ENCODE measurements around the gene C15orf61.

The C15orf61 gene

DNA sequence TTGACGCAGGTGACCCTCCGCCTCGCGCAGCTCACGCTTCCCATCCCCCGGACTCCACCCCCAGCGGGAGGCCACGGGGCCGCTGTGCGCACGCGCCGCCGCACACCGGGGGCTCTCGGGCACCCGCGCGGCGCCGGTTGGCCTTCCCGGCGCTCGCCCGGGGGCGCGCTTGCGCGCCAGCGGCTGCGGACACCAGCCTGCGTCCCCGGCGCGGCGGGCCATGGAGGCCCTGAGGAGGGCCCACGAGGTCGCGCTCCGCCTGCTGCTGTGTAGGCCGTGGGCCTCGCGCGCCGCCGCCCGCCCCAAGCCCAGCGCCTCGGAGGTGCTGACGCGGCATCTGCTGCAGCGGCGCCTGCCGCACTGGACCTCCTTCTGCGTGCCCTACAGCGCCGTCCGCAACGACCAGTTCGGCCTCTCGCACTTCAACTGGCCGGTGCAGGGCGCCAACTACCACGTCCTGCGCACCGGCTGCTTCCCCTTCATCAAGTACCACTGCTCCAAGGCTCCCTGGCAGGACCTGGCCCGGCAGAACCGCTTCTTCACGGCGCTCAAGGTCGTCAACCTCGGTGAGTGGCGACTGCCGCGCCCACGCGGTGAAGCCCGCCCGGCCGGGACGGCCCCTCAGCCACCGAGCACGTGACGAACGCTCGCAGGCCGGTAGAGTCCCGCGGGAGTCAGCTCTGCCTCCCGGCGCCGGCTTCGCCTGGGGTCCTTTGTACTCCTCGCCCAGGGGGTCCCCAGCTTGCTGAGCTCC is at the start of gene C15orf61:
TSS of gene C15orf61 (plus strand) at position 103 of the 754 bp plus-strand sequence. CDS start at position 221, 118 bp downstream.
- DNase-seq (ENCODE audit: low read depth in 3 of 3): peak; percentile 66 to 77 (median 72)

DNA sequence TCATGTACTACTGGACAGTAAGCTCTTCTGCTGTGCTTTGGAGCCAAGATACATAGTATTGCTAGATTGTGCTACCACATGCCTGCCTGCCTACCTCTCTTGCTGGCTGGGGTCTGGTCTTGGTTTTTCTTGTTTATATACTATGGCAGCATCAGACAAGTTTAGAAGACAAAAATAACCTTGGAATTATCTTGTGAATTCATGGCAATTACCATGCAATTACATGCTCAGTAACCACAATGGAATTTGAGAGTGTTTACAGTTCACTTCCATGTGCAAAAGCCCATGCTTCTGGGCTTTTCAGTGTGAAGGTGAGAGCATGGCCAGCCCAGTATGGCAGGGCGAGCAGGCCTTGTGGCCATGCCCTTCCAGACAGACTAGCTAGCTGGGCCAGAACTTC is 48.0 kb upstream of the C15orf61 start:
- DNase-seq (ENCODE audit: low read depth in 3 of 3): no peak

DNA sequence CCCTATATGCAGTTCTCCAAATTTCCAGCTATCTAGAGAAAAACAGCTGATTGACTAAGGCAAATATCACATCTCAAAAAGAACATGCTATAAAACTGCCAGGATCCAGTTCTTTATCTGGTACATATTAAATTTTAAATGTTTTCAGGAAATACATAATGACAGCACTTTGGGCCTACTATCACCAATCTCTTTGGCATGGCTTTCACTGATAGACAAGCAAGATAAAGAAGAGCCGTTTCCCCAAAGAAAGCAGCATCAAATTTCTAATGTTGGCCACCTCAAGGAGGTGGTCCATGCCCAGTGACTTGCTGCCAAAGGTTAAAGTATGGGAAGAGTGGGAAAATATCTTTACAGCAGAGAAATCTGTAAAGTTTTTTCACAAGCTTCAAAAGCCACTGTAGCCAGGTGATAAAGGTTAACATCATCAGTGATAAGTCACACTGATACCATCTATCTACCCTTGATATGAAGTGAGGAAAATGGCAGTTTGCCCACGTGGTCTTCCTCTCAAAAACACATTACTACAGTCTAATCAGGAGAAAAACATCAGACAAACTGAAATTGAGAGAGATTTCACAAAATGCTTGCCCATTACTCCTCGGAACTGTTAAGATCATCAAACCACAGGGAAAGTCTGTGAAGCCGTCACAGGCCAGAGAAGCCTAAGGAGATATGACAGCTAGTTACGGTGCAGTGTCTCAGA is 46.4 kb upstream of the C15orf61 start:
- DNase-seq (ENCODE audit: low read depth in 3 of 3): no peak

DNA sequence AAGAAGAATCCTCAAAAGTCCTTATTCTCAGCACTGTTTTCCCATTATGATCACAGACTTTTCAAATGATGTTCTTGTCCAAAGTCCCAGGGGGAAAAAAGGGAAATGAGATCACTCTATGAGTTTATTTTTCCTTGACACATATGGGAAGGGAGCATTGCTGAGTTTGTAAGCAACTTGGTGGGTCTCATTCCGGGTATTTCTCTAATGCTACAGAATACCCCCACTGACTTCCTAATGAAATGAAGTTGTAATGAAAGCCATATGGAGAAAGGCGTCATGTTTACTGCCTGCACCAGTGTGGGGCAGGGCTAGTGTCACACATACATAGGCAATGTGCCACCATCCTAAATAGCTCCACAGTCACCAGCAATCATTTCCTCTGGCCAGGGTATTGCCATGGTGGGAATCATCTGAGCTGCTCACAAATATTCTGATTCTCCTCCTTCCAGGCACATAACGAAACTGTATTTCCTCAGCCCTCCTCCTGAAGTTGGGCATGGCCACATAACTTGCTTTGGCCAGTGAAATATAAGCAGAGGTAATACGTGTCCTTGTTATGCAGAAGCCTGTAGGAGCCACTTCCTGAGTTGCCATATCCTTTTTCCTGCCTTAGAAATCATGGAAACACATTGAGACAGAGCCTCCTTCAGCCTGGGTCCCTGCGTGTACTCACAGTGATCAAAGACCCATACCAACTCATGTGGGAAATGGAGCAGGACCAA is 41.0 kb upstream of the C15orf61 start:
- no peak for DNase-seq (ENCODE audit: low read depth in 3 of 3)

DNA sequence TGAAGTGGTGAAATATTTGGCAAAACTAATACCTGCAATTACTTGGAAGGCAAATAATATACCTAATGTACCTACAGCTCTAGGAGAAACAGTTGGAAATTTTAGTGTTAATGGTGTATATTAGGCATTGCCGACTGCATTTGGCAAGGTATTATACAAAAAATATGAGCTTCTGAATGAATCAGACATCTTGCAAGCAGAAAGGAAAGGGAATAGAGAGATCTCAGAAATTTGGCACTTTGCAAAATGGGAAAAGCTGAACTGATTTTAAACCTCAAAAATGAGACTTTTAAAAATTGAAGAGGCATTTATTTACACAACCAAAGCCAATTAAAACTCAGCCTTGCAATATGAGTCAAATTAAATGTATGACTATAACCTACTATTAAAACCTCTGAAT is 40.2 kb upstream of the C15orf61 start:
- no peak for DNase-seq (ENCODE audit: low read depth in 3 of 3)

DNA sequence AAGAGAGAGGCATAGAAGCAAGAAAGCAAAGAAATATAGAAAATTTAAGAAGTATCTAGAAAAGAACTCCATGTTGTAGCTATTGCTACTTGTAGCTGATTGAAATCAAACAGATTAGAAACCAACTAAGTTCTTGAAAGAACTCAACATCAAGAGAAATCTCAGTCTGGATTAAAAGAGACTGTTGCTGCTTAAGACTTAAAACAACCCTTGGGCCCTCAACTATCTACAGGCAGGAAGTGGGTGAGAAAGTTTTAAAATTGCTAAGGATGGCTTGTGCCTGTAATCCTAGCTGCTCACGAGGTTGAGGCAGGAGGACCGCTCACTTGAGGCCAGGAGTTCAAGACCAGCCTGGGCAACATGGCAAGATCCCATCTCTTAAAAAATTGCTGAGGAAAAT is 39.3 kb upstream of the C15orf61 start:
- DNase-seq (ENCODE audit: low read depth in 3 of 3): no peak

DNA sequence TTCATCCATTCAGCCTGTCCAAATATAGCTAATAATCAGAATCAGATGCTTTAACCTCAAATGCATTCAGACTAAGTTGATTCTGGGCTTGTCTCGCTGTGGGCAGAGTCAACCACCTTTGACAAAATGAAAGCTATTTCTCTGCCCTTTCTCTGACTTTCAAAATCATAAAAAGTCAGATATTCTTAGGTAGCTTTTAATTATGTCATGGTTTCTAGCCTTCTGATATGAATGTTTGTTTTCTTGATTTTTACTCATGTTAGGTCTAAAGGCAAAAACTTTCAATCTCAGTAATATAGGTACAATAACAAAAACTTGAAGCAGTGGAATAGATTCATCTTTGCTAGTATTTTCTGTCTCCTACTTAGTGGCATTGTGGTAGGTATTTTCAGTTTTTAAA is 25.3 kb upstream of the C15orf61 start:
- DNase-seq (ENCODE audit: low read depth in 3 of 3): no peak

DNA sequence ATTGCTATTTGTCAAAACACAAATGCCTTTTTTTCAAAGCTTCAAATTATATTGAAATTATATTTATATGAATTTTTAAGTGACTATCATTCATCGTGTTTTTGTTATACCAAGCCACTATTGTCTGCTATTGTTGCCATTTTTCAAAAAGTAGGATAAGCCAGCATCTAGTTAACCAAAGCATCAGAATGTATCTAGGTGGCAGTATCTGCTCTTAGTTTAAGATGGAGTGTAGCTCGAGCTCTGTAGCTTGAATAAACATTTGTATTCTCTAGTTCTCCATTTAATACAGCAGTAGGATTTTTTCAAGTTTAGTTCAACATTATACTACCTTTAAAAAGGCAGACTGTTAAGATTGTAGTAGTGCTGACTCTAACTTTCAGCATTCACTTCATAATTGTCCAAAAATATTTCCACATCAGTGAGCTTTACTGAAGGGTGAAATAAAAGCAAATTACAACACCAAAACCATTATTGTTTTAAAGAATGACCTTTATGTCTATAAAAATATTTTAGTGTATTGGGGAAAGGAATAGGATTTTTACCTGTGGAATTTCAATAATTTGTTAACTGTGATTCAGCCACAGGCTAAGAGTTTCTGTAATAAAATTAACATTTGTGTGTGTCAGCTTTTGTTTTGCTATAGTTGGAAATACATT is 19.6 kb upstream of the C15orf61 start:
- DNase-seq (ENCODE audit: low read depth in 3 of 3): no peak

DNA sequence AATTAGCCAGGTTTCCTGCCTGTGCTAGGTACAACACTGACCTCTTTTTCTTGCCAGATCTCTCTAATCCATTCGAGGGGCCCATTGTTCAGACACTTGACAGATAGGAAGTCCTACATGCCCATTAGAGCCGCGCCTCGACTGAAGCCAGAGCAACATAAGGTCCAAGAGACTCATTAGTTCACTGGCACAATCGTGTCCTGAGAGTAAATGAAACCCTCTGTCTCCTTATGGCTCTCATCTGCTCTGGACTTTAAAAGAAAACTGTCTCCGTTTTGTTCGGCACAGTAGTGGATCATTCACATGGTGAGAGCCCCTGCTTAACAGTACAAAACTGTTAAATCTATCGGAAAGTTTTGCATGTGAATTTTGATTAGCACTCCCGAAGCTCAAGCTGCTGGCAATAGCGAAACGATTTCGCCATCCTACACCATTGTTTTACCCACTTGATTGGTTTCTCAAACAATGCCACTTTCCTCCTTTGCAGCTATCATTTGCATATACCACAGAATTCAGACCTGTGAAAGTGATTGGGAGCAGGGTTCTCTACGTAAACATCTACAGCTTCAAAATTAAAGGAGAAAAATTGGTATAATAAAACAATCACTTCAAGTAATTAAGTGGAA is 19.0 kb upstream of the C15orf61 start:
- no peak for DNase-seq (ENCODE audit: low read depth in 3 of 3)

DNA sequence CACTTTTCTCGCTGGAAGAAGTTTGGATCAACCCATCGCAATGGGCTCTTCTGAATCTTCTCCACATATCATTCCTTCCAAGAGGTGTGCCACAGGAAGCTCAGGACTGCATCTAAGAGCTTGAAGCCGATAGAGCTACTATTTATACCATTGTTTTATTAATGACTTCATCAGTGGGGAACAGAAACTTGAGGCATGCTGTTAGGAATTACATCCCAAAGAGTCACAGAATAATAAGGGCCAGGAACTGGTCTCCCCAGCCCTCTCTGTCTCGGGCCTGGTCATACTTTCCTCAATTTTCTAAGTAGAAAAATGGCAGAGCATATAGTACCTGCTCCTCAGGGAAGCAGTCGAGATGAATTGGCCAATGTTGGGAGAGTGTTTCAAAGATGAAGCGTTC is 16.9 kb upstream of the C15orf61 start:
- DNase-seq (ENCODE audit: low read depth in 3 of 3): no peak

DNA sequence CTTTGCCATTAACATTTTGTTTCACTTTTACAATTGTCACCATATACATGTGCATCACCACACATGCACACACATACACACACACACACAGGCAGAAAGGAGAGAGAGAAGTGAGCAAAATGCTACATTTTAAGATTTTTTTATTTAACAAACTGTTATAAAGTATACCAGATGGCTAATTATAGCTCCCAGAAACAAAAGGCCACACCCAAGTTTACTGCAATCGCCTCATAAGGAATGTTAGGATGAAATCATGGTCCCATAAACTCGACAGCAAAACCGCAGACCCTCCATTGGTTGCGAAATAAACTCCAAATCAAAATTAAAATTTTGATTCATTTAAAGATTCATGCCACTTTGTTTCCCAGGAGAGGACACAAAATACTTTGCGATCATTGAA is 16.1 kb upstream of the C15orf61 start:
- DNase-seq (ENCODE audit: low read depth in 3 of 3): no peak

DNA sequence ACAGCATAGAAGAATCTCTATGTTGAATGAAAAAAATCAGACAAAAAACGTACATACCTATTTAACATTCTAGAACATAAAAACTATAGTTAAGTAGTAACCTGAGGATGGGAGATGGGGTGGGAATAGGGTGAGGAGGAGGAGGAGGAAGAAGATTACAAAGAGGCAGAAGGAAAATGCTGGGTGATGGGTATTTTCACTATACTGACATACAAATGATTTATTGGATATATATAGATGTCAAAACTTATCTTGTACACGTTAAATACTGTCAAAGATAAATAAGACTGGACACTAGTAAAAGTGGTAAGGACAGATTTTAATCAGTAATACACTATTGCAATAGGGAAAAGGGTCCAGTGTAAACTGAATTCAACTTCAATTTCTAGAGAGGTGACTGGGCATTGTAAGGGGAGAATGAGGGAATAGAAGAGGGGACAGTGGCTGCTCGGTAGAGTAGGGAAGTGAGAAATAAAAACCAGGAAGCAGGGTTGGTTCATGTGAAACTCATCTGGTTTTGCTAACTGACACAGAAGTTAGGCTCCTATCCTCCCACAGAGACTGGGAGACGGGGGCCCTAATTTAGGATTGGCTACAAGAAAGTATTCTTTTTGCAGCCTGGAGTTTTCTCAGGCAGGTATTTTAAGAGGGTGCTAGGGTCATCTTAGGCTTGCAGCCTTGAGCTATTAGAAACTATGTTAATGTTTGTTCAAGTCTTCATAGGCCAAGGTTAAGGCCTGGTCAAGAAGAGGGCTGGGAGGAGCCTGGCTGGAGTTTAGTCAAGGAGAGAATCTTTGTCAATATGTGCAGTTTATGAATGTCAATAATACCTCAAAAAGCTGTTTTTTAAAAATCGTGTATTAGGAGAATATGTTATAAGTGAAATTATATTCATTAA is 15.0 kb upstream of the C15orf61 start:
- DNase-seq (ENCODE audit: low read depth in 3 of 3): no peak

DNA sequence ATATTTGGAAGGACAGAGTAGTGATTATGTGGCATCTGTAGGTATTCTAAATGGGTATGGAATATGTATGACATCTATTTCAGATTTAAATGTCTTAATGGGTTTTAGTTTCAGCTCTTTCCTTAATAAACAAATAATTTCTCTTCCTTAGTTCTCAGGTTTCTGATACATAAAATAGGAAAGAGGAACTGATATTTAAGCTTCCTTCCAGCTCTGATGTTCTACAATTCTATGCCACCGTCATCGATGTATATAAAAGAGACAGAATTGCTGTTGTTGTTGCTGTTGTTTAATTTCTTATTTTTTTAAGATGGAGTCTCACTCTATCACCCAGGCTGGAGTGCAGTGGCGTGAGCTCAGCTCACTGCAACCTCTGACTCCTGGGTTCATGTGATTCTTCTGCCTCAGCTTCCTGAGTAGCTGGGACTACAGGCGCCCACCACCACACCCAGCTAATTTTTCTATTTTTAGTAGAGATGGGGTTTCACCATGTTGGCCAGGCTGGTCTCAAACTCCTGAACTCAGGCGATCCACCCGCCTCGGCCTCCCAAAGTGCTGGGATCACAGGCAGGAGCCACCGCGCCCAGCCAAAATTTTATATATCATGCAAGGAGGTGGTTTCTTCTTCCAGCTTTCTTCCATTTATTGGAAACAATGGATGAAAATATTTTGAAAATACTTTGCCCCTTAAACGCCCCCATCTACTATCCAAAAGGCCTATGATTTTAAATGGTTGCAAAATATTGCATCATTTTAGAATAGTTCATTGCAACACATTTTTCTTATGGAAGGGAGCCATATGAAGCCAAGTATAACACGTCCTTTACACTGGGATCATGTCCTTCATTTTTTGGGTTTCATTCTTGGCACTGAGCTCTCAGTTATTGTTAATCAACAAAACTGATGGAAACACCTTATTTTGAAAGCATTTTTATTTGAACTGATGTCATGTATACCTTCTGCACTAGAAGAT is 13.9 kb upstream of the C15orf61 start:
- no peak for DNase-seq (ENCODE audit: low read depth in 3 of 3)

DNA sequence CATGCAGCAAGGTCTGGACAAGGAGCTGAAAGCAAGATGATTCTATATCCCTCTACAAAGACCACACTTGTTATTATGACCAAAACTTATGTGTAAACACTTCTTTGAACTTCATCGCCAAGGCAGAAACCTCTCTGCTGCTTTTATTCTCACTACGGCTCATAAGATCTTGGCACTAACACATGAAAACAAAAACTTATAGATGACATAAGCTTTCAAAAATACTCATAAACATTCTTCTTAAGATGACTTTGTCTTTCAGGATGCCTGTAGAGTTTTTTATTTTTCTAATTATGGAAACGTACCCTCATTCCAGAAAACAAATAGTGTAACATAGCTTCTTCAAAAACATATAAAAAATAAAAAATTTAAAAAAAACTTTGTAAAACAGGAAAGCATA is 12.5 kb upstream of the C15orf61 start:
- no peak for DNase-seq (ENCODE audit: low read depth in 3 of 3)

DNA sequence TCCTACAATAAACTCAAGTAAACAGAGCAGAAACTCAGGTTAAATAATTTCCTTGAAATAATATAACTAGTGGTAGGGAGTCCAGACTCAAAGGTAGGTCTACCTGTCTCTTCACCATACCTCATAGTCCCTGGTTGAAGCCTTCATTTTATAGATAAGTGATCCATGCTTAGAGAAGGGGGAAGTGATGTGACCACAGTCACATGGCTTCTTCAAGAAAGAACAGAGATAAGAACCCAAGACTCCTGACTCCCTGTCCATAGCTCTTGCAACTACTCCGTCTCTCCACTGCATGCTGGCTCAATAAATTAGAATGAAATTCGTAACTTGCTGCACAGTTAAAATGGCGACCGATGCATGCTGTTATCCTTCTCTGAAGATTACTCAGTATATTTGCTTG is 11.0 kb upstream of the C15orf61 start:
- DNase-seq (ENCODE audit: low read depth in 3 of 3): no peak

DNA sequence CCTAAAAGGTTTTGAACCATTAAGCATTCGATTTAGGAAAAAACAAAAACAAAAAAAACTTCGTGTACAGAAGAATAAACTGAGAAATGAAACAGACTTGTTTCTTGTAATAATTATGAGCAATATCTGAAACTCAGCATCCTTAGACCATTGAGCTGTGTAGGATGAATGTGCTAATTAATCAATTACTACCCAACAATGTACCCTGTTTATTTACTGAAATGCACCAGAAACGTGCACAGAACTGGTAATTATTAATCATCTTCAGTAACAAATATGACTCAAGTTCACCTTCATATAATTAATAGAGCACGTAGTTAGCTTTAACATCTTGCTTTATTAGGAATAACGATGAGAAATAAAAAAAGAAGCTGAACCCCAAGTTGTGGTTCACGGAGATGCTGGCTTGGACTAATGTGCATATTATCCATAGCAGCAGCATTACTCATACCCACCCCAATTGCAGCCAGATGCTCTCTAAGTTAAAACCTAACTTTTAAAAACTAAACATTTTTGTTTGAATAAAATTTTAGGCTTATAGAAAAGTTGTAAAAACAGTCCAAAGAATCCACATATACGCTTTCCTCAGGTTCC is 10.2 kb upstream of the C15orf61 start:
- no peak for DNase-seq (ENCODE audit: low read depth in 3 of 3)

DNA sequence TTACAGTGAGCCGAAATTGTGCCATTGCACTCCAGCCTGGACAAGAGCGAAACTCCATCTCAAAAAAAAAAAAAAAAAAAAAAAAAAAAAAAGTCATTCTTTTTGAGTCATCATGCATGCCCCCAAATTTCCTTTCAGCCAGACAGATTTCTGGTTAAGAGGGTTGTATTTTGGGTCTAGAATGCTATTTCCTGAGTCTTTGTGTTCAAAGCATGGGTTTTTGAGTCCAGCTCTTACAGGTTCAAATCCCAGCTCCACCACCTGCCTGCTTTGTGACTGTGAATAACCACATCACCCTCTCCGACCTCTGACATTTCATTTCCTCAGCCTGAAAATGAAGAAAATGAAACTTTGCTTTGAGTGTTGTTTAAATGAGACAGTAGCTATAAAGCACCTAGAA is 9.3 kb upstream of the C15orf61 start:
- DNase-seq (ENCODE audit: low read depth in 3 of 3): no peak

DNA sequence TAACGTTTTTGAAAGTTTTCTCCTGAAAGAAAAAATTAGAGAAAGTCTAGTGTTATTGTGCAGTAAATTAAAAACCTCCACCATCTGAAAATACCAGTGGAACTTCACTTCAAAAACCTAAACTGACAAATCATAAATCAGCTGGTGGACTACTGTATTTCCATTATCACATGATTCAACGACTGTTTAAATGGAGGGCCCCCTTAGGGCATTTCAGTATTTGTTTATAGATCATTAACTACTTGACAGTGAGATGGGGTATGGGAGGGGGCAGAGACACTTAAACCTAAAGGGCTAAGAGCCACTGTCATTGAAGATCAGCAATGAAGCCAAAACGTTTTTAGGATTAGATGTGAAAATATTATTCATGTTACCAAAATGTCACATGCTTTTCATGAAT is 8.8 kb upstream of the C15orf61 start:
- no peak for DNase-seq (ENCODE audit: low read depth in 3 of 3)

Measured in stimulated activated CD4-positive, alpha-beta T cell treated with anti-CD3 and anti-CD28 coated beads, TNF-alpha, amount 100 ng/mL, for 4 hours (primary cell).